GM12878 (cell line): Measurements from ENCODE around the gene SCGN.

Experiments
- POLR2A ChIP-seq: IDR thresholded peaks from 2 replicates; pipeline ENCODE4 v1.6.1; 2011; ENCODE audit warnings: low read depth, mild to moderate bottlenecking, low read length
- RAD21 ChIP-seq: IDR thresholded peaks from 2 replicates; pipeline ENCODE4 v1.6.1; 2011; ENCODE audit warnings: mild to moderate bottlenecking, low read depth, low read length, moderate library complexity; ENCODE audit not compliant: insufficient read depth
- TF ChIP-seq, protein P1 (sequence below), 3 experiments: IDR thresholded peaks in 2 of 3; conservative IDR thresholded peaks in 1 of 3; 2 replicates each; pipeline ENCODE4 v1.5.1; 2011; ENCODE audit warnings: low read depth in 3 of 3, low read length in 3 of 3, mild to moderate bottlenecking in 3 of 3, control low read depth in 2 of 3, moderate library complexity in 2 of 3, inconsistent platforms in 1 of 3, mixed read lengths in 1 of 3; ENCODE audit not compliant: control insufficient read depth in 2 of 3, insufficient read depth in 1 of 3; ENCODE audit errors: extremely low read depth in 1 of 3

DNA sequence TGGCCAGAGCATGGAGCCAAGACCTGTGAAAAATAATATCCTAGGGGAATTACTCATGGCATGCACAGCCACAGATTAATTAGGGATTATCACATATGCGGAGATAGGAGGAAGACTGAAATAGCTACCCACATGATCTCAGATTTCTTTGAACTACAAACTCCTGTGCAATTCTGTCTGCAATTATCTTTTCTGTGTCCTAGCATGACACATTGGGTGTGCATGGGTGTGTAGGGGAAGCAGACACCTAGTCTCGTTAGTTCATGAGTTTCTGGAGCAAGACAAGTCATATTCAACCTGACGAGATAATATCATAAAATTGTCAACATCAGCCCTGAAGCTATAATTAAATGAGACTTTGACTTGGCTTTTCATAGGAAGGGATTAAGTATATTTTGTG is 98.9 kb downstream of the SCGN start:
- no peak for TF ChIP-seq RAD21
- TF ChIP-seq, protein P1, sequence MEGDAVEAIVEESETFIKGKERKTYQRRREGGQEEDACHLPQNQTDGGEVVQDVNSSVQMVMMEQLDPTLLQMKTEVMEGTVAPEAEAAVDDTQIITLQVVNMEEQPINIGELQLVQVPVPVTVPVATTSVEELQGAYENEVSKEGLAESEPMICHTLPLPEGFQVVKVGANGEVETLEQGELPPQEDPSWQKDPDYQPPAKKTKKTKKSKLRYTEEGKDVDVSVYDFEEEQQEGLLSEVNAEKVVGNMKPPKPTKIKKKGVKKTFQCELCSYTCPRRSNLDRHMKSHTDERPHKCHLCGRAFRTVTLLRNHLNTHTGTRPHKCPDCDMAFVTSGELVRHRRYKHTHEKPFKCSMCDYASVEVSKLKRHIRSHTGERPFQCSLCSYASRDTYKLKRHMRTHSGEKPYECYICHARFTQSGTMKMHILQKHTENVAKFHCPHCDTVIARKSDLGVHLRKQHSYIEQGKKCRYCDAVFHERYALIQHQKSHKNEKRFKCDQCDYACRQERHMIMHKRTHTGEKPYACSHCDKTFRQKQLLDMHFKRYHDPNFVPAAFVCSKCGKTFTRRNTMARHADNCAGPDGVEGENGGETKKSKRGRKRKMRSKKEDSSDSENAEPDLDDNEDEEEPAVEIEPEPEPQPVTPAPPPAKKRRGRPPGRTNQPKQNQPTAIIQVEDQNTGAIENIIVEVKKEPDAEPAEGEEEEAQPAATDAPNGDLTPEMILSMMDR (IDR thresholded peaks at IDR 0.05 in 2 of 3, conservative IDR thresholded peaks at IDR 0.05 in 1 of 3; ENCODE audit: control insufficient read depth in 2 of 3, extremely low read depth in 1 of 3, insufficient read depth in 1 of 3, low read depth in 3 of 3, low read length in 3 of 3): no peak
- no peak for TF ChIP-seq POLR2A
